Activated CD8-positive, alpha-beta memory T cell treated with anti-CD3 and anti-CD28 coated beads for 24 hours (primary cell): ENCODE results near the gene PRKG2.

Experiments
- DNase-seq: peaks from one replicate; pipeline ENCODE4 v3.0.0-alpha.2; 2020

PRKG2 gene

GRCh38 chr4:81085291-81085690, 129.7 kb downstream of the PRKG2 start:
- no peak for DNase-seq

DNA sequence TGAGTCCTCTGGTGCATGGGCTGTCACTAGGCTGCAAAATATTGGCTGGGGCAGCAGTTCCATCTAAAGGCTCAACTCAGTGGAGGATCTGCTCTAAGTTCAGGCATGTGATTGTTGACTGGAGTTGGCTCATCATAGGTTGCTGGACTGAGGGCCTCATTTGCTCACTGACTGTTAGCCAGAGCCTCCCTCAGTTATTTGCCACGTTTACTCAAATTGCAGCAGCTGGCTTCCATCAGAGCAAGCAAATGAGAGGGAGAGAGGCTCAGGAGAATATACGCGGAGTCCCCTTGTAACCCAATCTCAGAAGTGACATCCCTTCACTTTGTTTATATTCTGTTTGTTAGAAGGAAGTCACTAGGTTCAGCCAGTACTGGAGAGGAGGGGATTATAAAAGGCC, 130.4 kb downstream of the PRKG2 start:
- DNase-seq = no peak

GRCh38 chr4:81084029-81084428, 131.0 kb downstream of the PRKG2 start:
- no peak for DNase-seq

- no peak for DNase-seq
Observed at GRCh38 chr4:81081156-81081555, 133.9 kb downstream of the PRKG2 start.

GRCh38 chr4:81071013-81071412, 144.0 kb downstream of the PRKG2 start:
- no peak for DNase-seq

DNA sequence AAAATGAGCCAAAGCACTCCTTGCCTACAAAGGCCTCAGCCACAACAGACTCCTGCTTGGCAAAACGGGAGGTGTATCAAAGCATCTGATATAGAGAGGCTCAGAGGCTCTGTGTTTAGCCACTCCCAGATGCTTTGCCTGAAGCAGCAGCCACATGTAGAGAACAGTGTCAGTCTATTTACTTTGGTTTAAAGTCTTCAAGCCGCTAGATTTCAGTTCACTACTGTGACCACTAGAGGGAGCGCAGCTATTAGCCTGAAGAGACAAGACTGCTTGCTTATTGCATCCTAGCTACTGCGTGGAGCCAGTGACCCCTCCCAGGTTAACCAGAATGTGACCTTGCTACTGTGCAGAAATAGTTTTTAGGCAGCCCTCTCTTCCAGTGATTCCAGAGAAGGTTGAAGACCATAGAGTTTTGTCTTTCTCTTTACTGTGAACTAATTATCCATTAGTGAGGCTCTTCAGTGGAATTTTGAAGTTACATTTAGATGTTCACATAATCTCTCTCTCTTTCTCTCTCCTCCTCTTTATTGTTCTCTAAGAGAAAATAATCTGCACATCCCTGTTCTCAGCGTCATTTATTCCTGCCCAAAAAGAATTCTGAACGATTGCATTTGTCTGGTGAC, 145.2 kb downstream of the PRKG2 start:
- peak; percentile 69 for DNase-seq

DNA sequence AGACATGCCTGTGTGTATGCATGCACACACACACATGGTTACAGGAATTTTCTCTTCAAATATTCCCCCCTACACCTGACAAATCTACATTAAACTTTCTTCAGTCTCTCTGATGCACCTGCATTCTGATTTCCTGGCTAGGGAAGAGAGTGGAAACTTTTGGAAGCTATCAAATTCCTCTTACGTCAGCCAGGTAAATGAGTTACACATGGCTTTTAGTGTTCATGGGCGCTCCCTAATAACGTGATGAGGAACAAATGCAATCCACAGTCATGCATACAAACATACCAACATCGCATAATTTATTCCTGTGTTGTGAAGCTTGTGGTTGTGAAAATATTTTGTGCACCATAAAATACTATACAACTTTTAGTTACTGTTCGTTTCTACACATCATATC, 149.6 kb downstream of the PRKG2 start:
- DNase-seq = no peak

DNA sequence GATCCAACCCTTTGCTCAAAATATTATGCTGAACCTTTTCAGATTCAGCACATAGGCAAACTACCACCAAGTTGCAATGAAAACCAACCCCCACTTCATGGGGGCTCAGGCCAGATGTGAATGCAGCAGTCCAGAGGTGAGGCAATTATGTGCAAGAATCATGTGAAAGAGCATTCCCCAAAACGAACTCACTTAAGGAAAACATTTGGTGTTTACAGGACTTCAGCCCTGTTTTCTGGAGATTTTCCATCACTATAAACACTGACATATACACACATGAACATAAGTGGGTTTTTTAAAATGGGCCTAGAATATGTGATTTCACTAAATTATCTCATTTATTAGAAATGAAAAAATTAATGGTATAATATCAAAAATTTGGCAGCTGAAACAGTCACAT, 153.0 kb downstream of the PRKG2 start:
- no peak for DNase-seq

- DNase-seq = no peak
Observed at GRCh38 chr4:81061344-81061730, 153.7 kb downstream of the PRKG2 start.

DNA sequence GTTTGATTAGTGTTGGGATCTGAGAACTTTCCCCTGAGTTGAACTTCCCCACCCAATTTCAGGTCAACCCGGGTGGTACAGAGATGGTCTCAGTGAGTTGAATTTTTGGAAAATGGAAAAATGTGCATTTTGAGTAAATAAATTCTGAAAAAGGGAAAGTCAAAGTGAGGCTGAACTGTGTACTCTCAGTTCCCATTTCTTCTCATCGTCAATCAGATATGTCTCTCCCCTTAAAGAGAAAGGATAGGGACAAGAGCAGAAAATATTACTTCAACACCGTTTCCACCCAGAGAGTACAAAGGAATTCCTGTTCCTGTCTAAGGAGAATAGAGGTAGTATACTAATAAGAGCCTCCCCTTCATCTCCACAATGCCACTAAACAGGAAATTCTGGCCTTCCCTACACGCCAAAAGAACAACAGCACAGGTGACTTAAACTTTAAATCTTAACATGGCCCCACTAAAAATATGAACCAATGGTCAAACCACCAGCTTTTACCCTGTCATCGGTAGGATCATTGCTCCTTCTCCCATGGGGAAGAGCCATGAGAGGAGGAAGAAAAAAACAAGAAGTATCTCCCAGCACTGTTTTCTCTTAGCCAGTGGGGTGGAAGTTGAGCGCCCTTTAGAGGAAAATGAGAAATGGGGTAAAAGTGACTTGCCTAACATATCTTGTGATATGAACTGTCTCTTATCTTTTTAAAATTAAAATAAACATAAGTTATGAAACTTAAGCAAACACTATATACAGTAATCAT, 154.3 kb downstream of the PRKG2 start:
- DNase-seq = no peak

GRCh38 chr4:81058621-81059020, 156.4 kb downstream of the PRKG2 start:
- DNase-seq = no peak

GRCh38 chr4:81052119-81053068, 162.6 kb downstream of the PRKG2 start:
- DNase-seq = peak; percentile 72

- no peak for DNase-seq
Observed at GRCh38 chr4:81049907-81050306, 165.1 kb downstream of the PRKG2 start.

GRCh38 chr4:81049330-81049729, 165.7 kb downstream of the PRKG2 start:
- DNase-seq = no peak

DNA sequence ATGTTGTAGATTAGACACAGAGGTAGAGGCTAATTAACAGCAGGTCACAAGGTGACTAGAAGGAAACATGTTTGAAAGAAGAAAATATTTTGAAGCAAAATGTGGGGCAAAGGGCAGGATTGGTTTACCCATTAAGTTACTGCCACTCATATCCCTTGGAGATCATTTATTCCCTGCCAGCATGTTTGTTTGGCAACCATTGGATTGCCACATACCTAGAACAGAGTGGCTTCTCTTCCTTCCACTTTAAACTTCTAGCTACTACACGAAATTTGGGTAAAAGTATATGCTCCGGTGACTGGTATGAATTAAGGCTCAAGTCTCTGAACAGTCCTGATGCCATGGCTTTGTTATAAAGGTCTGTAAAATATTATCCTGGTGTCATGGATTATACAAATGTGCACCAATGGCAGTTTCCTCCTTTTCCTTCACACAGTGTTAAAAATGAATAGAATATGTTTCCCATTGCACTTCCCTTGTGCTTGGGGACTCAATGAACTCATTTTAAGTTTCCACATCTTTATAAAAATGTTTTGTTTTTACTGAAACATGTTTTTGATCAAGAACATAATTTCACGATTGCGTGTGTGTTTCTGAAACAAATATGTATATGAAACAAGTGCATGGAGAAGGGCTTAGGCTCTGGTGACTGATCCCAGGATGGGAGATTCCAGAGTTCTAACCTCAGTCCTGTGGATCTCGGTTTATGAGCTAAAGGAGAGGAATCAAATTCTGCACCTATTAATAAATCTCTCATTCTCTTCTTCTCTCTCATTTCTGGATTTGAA, 172.2 kb downstream of the PRKG2 start:
- no peak for DNase-seq

DNA sequence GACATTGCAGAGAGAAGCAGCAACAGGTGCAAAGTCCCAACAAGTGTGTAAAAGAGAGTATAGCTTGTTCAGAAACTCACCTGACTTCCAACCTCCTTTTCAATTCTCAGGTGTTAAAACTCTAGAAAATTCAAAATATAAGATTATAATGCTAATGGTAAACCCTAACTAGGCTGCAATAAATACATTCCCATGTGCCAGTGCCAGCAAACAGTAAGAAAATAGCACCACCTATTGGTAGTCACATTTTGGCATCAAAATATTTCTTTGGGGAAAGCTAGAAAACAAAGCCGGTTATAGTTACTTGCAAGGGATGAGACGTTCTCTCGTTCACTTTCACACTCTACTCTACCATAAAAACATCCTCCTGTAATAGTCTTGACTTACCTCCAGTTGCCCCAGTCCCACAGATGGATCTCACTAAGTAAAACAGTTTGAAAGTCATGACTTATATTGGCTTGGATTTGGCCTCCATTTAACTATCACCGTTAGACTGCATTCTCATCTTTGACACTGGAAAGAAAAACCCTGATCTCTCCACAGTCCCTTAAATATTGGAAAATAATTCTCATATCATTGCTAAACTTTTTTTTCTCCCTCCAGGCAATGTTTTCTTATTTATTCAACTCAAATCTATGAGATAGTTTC, 174.9 kb downstream of the PRKG2 start:
- no peak for DNase-seq

DNA sequence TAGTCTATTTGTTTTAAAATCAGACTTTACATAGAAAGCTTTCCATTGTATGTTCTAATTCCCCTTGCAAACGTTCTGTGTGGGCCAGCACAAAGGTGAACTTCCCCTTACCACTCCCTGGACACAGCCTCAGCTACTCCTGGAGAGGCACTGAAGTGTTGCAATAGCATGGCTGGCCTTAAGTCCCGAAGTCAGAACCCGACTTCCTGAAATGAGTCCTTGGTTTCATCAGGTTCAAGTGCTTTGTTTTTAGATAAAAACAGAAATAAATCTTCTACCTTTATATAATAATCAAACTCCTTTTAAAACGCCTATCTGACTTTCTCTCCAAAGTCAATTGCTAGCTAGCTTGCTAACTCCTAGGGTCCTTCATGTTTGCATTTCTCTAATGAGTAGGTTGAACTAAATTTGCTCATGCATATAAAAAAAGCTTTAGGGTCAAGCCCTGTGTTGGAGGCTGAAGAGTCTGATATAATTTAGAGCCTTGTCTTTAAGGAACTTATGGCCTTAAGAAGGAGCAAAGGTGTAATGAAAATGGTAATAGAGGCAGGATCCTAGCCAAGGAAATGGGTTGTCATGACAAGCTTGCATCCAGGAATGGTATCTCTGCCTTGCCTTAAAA, 175.6 kb downstream of the PRKG2 start:
- DNase-seq = no peak

DNA sequence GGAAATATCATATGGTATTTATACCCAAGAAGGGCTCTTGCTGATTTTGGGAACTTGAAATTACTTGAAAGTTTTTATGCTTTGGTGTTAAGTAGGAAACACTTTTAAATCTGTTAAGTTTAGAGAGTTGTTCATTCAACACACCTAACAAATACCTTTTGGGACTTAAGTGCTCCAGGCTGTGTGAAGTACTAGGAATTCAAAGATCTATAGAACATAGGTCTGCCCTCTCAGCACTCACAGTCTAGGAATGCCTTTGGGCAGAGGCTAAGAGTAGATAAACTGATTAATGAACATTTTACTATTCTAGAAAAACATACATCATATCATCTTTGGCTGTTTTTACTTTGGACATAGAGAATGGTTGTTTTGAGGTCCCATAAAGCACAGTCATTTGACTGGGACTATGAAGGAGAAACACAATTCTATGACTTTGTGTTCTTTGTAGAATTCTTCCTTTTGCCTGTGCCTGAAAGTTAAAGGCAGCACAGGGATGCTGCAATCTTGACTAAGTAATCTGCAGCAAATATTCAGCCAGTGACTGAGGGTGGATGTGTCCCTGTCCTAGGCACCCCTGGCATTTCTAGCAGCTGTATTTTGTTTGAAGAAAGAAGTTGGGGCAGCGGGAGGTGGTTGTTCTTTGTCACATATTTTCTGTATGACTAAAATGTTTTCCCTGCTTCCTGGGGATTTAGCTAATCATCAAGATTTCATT, 176.2 kb downstream of the PRKG2 start:
- DNase-seq = no peak
